ENCODE measurements around the gene SIPA1. TPM values are rescaled to one million over a fixed set of nuclear protein-coding genes. Genes with fewer than 3 reads are reported as not detected.

The SIPA1 gene
- polyA plus RNA-seq (2014; cell fraction: cytosol; rRNA removed), result 8.3 and 12.0 TPM in 2 replicates
- 7.1 and 14.1 TPM in 2 replicates for polyA plus RNA-seq (2014; cell fraction: nucleus; rRNA removed)

GRCh38 chr11:65637794-65638419, at the start of gene SIPA1:
Gene SIPA1 (plus strand): TSS chr11:65638101. CDS start chr11:65640922, 2,821 bp downstream.
- DNase-seq (ENCODE audit: low spot score), result peak; percentile 90

DNA sequence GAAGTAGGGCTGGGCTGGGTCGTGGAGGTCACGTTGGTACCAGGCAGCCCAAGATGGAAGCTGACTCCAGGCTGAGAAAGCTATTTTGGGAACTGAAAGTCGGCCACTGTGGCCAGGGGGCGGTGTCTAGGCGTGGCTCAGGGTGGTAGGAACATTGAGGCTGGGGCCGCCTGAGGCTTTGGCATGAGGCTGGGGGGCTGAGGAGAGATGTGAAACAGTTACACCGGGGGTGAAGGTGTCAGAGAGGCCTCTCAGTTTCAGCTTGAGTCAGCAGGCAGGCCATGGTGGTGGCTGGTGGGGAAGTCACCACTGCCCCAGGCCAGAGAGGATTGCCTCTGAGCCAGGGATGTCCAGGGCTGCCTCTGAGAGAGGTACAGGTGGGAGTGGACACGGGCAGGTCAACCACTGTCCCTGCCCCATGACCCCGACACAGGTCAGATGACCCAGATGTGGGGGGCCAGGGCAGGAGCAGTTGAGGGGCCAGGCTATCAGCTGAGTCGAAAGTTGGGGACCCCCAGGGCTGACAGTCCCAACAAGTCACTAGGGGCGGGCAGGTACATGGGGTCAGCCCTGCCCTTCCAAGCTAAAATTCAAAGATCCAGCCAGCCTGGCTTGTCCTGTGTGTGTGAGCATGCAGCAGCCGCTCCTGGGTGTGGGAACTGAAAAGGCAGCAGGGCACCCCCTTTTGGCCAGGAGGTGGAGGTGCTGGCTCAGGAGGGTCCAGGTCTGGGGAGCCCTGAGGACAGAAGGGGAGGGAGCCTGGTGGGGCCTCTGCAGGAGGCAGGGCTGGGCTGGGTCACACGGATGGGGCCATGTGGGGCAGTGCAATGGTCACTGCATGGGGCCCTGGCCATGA, 49.5 kb upstream of the SIPA1 start:
- peak; percentile 66 for DNase-seq (ENCODE audit: low spot score)

DNA sequence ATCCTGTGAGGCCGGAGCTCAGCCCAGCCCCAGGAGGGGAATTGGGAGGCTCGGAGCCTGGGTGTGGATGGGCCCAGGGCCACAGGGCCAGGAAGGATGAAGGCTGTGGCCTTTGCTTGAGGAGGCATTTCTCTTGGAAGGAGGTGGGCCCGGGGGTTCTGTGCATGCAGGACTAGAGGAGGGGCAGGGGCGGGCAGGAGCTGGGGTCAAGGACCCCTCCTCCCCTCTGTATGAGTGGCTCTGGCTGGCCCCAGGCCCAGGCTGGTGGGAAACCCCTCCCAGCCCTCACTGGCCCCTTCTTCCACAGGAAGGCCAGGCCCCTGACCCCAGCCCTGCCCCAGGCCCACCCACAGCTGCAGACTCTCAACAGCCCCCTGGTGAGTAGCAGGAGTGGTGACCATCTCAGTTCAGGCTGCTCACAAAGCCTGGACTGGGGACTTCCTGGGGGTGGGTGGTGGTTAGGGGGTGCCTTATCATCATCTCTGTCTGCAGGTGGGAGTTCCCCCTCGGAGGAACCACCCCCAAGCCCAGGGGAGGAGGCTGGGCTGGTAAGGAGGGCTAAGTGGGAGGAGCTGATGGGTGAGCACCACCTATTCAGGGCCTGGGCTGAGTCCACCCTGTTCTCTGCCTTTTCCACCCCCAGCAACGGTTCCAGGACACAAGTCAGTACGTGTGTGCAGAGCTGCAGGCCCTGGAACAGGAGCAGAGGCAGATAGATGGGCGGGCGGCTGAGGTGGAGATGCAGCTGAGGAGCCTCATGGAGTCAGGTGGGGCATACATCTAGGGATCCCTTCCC, 48.3 kb upstream of the SIPA1 start:
- DNase-seq (ENCODE audit: low spot score), result peak; percentile 63

DNA sequence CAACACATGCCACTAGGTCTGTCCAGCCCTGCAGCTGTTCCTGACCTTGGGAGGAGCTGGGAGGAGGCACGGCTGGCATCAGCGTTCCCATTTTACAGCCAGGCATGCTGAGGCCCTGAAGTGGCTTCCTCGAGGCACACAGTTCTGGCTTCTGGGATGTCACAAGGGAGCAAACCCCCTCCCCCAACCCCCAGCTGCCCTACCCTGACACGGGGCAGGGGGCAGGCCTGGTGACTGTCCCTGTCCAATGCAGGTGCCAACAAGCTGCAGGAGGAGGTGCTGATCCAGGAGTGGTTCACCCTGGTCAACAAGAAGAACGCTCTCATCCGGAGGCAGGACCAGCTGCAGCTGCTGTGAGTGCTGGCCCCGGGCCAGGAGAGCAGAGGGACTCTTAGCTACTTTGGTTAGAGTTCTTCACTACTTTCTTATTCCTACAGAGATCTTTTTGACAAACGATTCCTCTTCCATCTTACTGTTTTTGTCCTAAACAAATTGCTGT, 47.6 kb upstream of the SIPA1 start:
- no peak for DNase-seq (ENCODE audit: low spot score)

GRCh38 chr11:65591939-65592857, 45.7 kb upstream of the SIPA1 start:
- no peak for DNase-seq (ENCODE audit: low spot score)

GRCh38 chr11:65592858-65593517, 44.9 kb upstream of the SIPA1 start:
- DNase-seq (ENCODE audit: low spot score), result no peak

- DNase-seq (ENCODE audit: low spot score), result peak; percentile 72
Observed at GRCh38 chr11:65593518-65594414, 44.1 kb upstream of the SIPA1 start.

GRCh38 chr11:65595131-65595530, 42.8 kb upstream of the SIPA1 start:
- DNase-seq (ENCODE audit: low spot score), result no peak

DNA sequence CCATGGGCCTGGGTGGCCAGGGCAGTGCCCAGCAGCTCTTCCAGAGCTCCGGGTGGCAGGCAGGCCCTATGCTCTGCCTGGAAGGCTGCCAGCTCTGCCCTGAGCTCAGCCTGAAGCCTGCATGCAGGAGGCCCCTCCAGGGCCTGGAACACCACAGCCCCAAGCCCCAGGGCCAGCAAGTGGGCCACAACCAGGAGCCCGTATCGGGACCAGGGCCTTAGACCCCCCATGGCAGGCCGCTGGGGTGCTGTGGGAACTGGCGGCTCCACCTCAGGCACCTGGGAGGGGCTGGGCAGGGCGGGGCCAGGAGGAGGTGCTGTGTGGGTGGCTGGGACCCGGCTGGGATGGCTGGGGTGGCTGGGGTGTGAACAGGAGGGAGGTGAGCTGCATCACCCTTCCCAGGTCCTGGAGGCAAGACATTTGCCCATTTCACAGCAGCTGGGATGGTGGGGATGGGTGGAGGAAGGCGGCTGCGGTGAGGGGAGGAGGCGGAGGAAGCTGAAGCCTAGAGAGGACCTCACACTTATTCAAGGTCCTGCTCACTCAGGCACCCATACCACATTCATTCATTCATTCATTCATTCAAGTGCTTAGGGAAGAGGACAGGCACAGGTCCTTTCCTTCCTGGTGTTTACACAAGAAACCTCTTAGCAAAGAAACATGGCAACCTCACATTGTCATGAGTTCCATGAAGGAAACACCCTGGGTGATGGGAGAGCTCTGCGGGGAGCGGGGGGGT, 42.2 kb upstream of the SIPA1 start, which contains the start of gene KCNK7:
Gene KCNK7 (minus strand): TSS at position 258 of the 739 bp plus-strand sequence. CDS start 28 bp downstream, at position 230.
- DNase-seq (ENCODE audit: low spot score), result no peak

- DNase-seq (ENCODE audit: low spot score), result no peak
Observed at GRCh38 chr11:65596520-65596919, 41.4 kb upstream of the SIPA1 start.

- no peak for DNase-seq (ENCODE audit: low spot score)
Observed at GRCh38 chr11:65598258-65598699, 39.6 kb upstream of the SIPA1 start.

- DNase-seq (ENCODE audit: low spot score), result no peak
Observed at GRCh38 chr11:65599216-65599954, 38.5 kb upstream of the SIPA1 start.

- no peak for DNase-seq (ENCODE audit: low spot score)
Observed at GRCh38 chr11:65599955-65600246, 38.0 kb upstream of the SIPA1 start.

GRCh38 chr11:65604258-65604657, 33.6 kb upstream of the SIPA1 start:
- DNase-seq (ENCODE audit: low spot score), result no peak

DNA sequence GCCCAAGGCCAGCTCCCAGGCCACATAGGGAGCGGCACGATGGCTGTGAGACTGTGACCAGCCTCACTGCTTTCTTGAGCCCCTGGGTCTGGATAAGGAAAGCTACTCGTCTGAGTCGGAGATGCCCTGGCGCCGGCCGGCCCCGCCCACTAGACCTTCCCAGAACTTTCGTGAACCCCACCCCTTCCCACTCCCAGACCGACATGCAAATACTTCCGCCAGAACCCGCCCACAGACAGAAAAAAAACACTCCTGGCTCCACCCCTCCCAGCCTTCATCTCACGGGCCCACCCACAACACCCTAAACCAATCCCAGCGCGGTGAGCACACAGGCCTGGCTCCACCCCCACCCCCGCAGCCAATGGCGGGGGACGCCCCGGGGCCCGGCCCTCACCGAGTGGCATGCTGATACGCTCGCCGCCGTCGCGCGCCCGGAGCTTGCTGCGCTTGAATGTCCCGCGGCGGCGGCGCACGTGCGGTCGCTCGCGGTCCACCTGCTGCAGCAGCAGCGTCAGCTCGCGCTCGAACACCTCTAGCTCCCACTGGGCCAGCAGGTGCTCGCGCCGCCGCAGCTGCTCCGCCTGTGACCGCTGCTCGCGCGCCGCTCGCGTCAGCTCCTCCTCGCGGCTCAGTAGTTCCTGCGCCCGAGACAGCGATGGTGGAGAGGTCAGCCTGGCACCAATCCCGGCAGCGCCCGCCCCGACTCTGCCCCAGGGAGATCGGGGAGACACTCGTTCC, 30.9 kb upstream of the SIPA1 start:
- DNase-seq (ENCODE audit: low spot score), result peak; percentile 99

GRCh38 chr11:65607614-65608426, 30.1 kb upstream of the SIPA1 start:
- DNase-seq (ENCODE audit: low spot score), result no peak

All from SK-N-DZ (cell line).